Stimulated activated CD4-positive, alpha-beta T cell treated with anti-CD3 and anti-CD28 coated beads, TNF-alpha, amount 100 ng/mL, for 1 hour (primary cell): ENCODE measurements around the gene SKAP2.
"Not testable (repeated sequence)": the region's sequence is repeated elsewhere in the genome, so short reads cannot be mapped to it uniquely, and the experiment has no call there.

Source experiments
- DNase-seq, 3 donors: peaks; one replicate each; pipeline ENCODE4 v3.0.0-alpha.2; 2020; ENCODE audit warnings: low read depth in 3 of 3, low spot score in 1 of 3

The SKAP2 gene

GRCh38 chr7:26857506-26858240 lies 6.7 kb downstream of the SKAP2 start:
- DNase-seq, result no peak

GRCh38 chr7:26857170-26857505 lies 7.3 kb downstream of the SKAP2 start:
- DNase-seq, result no peak

- DNase-seq, result no peak
These were observed 8.0 kb downstream of the SKAP2 start for GRCh38 chr7:26856176-26856985.

- DNase-seq, result no peak
These were observed 9.2 kb downstream of the SKAP2 start for GRCh38 chr7:26854876-26855855.

- no peak for DNase-seq
These were observed 10.5 kb downstream of the SKAP2 start for GRCh38 chr7:26853788-26854393.

- no peak for DNase-seq
These were observed 14.2 kb downstream of the SKAP2 start for GRCh38 chr7:26850193-26850651.

GRCh38 chr7:26843705-26844104 lies 20.7 kb downstream of the SKAP2 start:
- no peak for DNase-seq

GRCh38 chr7:26842897-26843296 lies 21.5 kb downstream of the SKAP2 start:
- no peak for DNase-seq

GRCh38 chr7:26841003-26841739 lies 23.2 kb downstream of the SKAP2 start:
- no peak for DNase-seq

GRCh38 chr7:26836793-26837192 lies 27.6 kb downstream of the SKAP2 start:
- DNase-seq, result not testable (repeated sequence)

GRCh38 chr7:26815426-26815825 lies 49.0 kb downstream of the SKAP2 start:
- DNase-seq, result no peak

- DNase-seq, result no peak
These were observed 51.0 kb downstream of the SKAP2 start for GRCh38 chr7:26813432-26813831.

GRCh38 chr7:26794541-26794940 lies 69.8 kb downstream of the SKAP2 start:
- DNase-seq, result no peak

GRCh38 chr7:26792576-26792975 lies 71.8 kb downstream of the SKAP2 start:
- DNase-seq, result no peak

GRCh38 chr7:26792006-26792405 lies 72.4 kb downstream of the SKAP2 start:
- no peak for DNase-seq

- no peak for DNase-seq
These were observed 74.8 kb downstream of the SKAP2 start for GRCh38 chr7:26789481-26790184.

- DNase-seq, result no peak
These were observed 76.7 kb downstream of the SKAP2 start for GRCh38 chr7:26787701-26788100.

- DNase-seq, result no peak
These were observed 80.3 kb downstream of the SKAP2 start for GRCh38 chr7:26784118-26784517.

- no peak for DNase-seq
These were observed 81.9 kb downstream of the SKAP2 start for GRCh38 chr7:26782501-26782900.
